Esophagus (tissue), 2 donors: Measurements from ENCODE around the gene OGDHL. TPM values are rescaled to one million over a fixed set of nuclear protein-coding genes. Genes with fewer than 3 reads are reported as not detected.

Source experiments
- H3K27ac ChIP-seq, 2 donors: one replicate each; pipeline ENCODE4 v1.5.1; 2013; ENCODE audit warnings: low read depth in 2 of 2, mild to moderate bottlenecking in 2 of 2, inconsistent platforms in 1 of 2, low read length in 1 of 2, moderate library complexity in 1 of 2
- H3K27me3 ChIP-seq, 2 donors: one replicate each; pipeline ENCODE4 v1.6.1; 2013; ENCODE audit warnings: low read length in 2 of 2, control low read depth in 1 of 2, mild to moderate bottlenecking in 1 of 2; ENCODE audit not compliant: insufficient read depth in 2 of 2, control insufficient read depth in 1 of 2
- H3K36me3 ChIP-seq, 2 donors: one replicate each; pipeline ENCODE4 v1.6.1; 2013; ENCODE audit warnings: low read length in 1 of 2; ENCODE audit not compliant: control insufficient read depth in 2 of 2, insufficient read depth in 2 of 2
- H3K4me1 ChIP-seq, 2 donors: one replicate each; pipeline ENCODE4 v1.6.1; 2013; ENCODE audit warnings: low read length in 1 of 2; ENCODE audit not compliant: control insufficient read depth in 2 of 2, insufficient read depth in 2 of 2
- H3K4me3 ChIP-seq, 2 donors: one replicate each; pipeline ENCODE4 v1.5.1; 2013; ENCODE audit warnings: low read length in 2 of 2, mild to moderate bottlenecking in 2 of 2, low read depth in 1 of 2, moderate library complexity in 1 of 2
- H3K9me3 ChIP-seq, 2 donors: one replicate each; pipeline ENCODE4 v1.6.1; 2013; ENCODE audit warnings: mild to moderate bottlenecking in 2 of 2, low read depth in 1 of 2, low read length in 1 of 2, moderate library complexity in 1 of 2; ENCODE audit not compliant: control insufficient read depth in 2 of 2, insufficient read depth in 1 of 2
- WGBS, 2 donors: extraction: QIAGEN DNeasy Blood & Tissue Kit; methylation state at CpG; one replicate each; pipeline ENCODE4 v1.1.7; 2013; 5-methylcytosine and 5-hydroxymethylcytosine counted together
- polyA plus RNA-seq, 2 donors: library from polyadenylated mRNA; stranded (reverse); fragments of 200-250 nt; gene quantifications; one replicate each; pipeline ENCODE4 v1.2.3, GENCODE V29; 2013
- donor health status: healthy with polysubstance abuse.
- donor health status: Bipolar disorder and iron deficiency.

OGDHL gene
- polyA plus RNA-seq, 2 donors, result 0.10 to 0.16 TPM

GRCh38 chr10:49742683-49743463, 19.2 kb downstream of the OGDHL start:
- Histone ChIP-seq H3K4me1 (no peaks in the 10 kb centered on the region), H3K4me3 (no peak overlapping the region), H3K36me3 (no peaks in the 10 kb centered on the region), H3K9me3 (no peaks in the 10 kb centered on the region), H3K27ac (no peak overlapping the region), H3K27me3 (no peaks in the 10 kb centered on the region)
- 86% methylated on average over 23 of the region's 23 CpGs for WGBS, 2 donors

- no peaks in the 10 kb centered on the region for H3K9me3 ChIP-seq
- H3K36me3 ChIP-seq, result no peaks in the 10 kb centered on the region
- WGBS, 2 donors, result 73 to 77% methylated on average over 7 of the region's 7 CpGs
- no peak overlapping the region for H3K4me3 ChIP-seq
- H3K4me1 ChIP-seq, result no peaks in the 10 kb centered on the region
- H3K27me3 ChIP-seq, result no peaks in the 10 kb centered on the region
- H3K27ac ChIP-seq, result no peak overlapping the region
These were observed 20.8 kb downstream of the OGDHL start for GRCh38 chr10:49741108-49741995.

- H3K4me3 ChIP-seq, result no peak overlapping the region
- H3K36me3 ChIP-seq, result no peaks in the 10 kb centered on the region
- no peak overlapping the region for H3K27ac ChIP-seq
- H3K4me1 ChIP-seq, result no peaks in the 10 kb centered on the region
- no peaks in the 10 kb centered on the region for H3K9me3 ChIP-seq
- H3K27me3 ChIP-seq, result no peaks in the 10 kb centered on the region
- WGBS, 2 donors, result 87 to 88% methylated on average over 15 to 16 of the region's 16 CpGs
These were observed 21.6 kb downstream of the OGDHL start for GRCh38 chr10:49740346-49741107.

- no peaks in the 10 kb centered on the region for H3K9me3 ChIP-seq
- no peaks in the 10 kb centered on the region for H3K4me1 ChIP-seq
- H3K4me3 ChIP-seq, result no peak overlapping the region
- no peaks in the 10 kb centered on the region for H3K27me3 ChIP-seq
- WGBS, 2 donors, result 78 to 81% methylated on average over 14 of the region's 14 CpGs
- no peaks in the 10 kb centered on the region for H3K36me3 ChIP-seq
- no peak overlapping the region for H3K27ac ChIP-seq
These were observed 22.7 kb downstream of the OGDHL start for GRCh38 chr10:49739426-49739825.

- Histone ChIP-seq H3K4me1 (no peaks in the 10 kb centered on the region), H3K27ac (no peak overlapping the region), H3K36me3 (no peaks in the 10 kb centered on the region), H3K4me3 (no peak overlapping the region), H3K9me3 (no peaks in the 10 kb centered on the region), H3K27me3 (no peaks in the 10 kb centered on the region)
- WGBS, 2 donors, result 73 to 75% methylated on average over 9 to 10 of the region's 10 CpGs
These were observed 23.3 kb downstream of the OGDHL start for GRCh38 chr10:49738616-49739360.

- Histone ChIP-seq H3K9me3 (no peaks in the 10 kb centered on the region), H3K36me3 (no peaks in the 10 kb centered on the region), H3K4me1 (no peaks in the 10 kb centered on the region), H3K4me3 (no peak overlapping the region), H3K27ac (no peak overlapping the region), H3K27me3 (no peaks in the 10 kb centered on the region)
- 85 to 86% methylated on average over 19 of the region's 19 CpGs for whole genome bisulfite sequencing, 2 donors
These were observed 24.5 kb downstream of the OGDHL start for GRCh38 chr10:49737474-49738201.

GRCh38 chr10:49736564-49737113, 25.5 kb downstream of the OGDHL start:
- Histone ChIP-seq H3K4me1 (no peaks in the 10 kb centered on the region), H3K27ac (no peak overlapping the region), H3K27me3 (no peaks in the 10 kb centered on the region), H3K9me3 (no peaks in the 10 kb centered on the region), H3K36me3 (no peaks in the 10 kb centered on the region), H3K4me3 (no peak overlapping the region)
- WGBS, 2 donors, result 91 to 96% methylated on average over 5 of the region's 5 CpGs

- H3K36me3 ChIP-seq, result no peaks in the 10 kb centered on the region
- H3K4me3 ChIP-seq, result no peak overlapping the region
- no peaks in the 10 kb centered on the region for H3K4me1 ChIP-seq
- H3K9me3 ChIP-seq, result no peaks in the 10 kb centered on the region
- no peak overlapping the region for H3K27ac ChIP-seq
- WGBS, 2 donors, result 91% methylated on average over 23 of the region's 23 CpGs
- H3K27me3 ChIP-seq, result no peaks in the 10 kb centered on the region
These were observed 26.1 kb downstream of the OGDHL start for GRCh38 chr10:49735848-49736563.
